Measurements from ENCODE around the gene NR5A1. TPM values are rescaled to one million over a fixed set of nuclear protein-coding genes. Genes with fewer than 3 reads are reported as not detected.

Gene NR5A1
- under 1 TPM in 1 of 3 donors, not detected in 2; 0.03 TPM for polyA plus RNA-seq

GRCh38 chr9:124506931-124507879 is at the start of gene NR5A1:
Gene NR5A1, minus strand, starts transcription at chr9:124507399. Its CDS starts 4,004 bp downstream, at chr9:124503395.
- WGBS, 3 donors = 93 to 95% (median 94%) methylated on average over 31 to 34 of the region's 34 CpGs

GRCh38 chr9:124555043-124555442 is 47.8 kb upstream of the NR5A1 start:
- 50 to 76% (median 53%) methylated on average over 3 of the region's 3 CpGs for WGBS, 3 donors
- no peak overlapping the region for H3K27ac ChIP-seq (ENCODE audit: low read depth, low read length)

More at GRCh38 chr9:124506931-124507879, at the start of gene NR5A1:
- H3K27ac ChIP-seq (ENCODE audit: low read depth, low read length) = no peak within 1 kb of the TSS

GRCh38 chr9:124553738-124554137 is 46.5 kb upstream of the NR5A1 start:
- H3K27ac ChIP-seq (ENCODE audit: low read depth, low read length) = no peak overlapping the region
- WGBS, 3 donors = 64 to 67% (median 65%) methylated on average over 3 of the region's 3 CpGs

DNA sequence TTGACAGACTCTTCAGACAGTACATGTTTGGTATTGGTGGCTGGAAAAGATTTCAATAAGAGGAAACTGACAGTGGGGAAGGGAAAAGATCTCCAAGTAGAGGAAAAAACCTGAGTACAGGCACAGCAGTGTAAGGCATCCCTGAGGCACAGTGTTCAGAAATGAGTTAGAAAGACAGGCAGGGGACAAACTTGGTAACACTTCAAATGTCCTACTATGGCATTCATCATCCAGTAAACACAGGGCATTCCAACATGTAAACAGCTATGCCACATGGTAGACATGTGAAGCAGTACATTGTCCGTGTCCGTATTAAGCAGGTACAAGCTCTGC is 45.0 kb upstream of the NR5A1 start:
- no peak overlapping the region for H3K27ac ChIP-seq (ENCODE audit: low read depth, low read length)
- WGBS, 3 donors = 88 to 91% (median 91%) methylated on average over 2 of the region's 2 CpGs

DNA sequence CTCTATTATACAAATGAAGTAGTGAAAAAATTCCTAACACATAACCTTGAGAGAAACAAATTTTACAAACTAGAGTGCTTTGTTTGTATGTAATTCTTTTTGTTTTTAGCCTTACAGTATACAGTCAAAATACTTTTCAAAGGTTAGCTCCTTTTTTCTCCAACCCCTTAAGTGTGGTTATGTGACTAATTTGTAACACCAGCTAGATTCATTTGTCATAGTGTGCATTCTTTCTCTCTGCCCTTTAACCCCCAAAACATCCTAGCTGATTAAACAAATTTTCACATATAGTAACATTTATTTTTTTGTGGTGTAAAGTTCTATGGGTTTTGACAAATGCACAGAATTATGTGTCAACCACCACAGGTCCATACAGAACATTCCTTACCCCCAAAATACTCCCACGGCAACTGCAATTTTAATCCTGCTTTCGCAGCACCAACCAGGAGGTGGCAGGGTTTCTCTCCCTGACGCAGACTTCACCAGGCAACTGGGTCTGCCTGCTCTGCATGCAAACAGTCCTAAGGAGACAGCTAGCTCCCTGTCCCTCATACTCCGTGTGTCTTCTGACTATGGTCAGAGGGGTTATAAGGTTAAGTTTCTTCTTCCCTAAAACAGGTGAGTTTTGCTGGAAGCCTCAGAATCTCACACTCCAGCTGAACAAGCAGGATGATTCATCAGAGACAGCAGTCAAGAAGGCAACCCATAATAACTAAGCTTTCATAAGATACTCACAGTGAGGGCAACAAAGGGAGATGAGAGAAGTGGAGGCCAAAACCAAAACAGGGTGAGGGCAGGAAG is 44.5 kb upstream of the NR5A1 start:
- no peak overlapping the region for H3K27ac ChIP-seq (ENCODE audit: low read depth, low read length)
- 25 to 39% (median 32%) methylated on average over 4 of the region's 4 CpGs for WGBS, 3 donors

- H3K27ac ChIP-seq (ENCODE audit: low read depth, low read length) = no peak overlapping the region
- 85 to 98% (median 97%) methylated on average over 2 of the region's 2 CpGs for WGBS, 3 donors
Measured at GRCh38 chr9:124550072-124550471, 42.9 kb upstream of the NR5A1 start.

GRCh38 chr9:124549016-124549415 is 41.8 kb upstream of the NR5A1 start:
- WGBS, 3 donors = 12 to 76% (median 30%) methylated on average over 1 of the region's 1 CpG
- H3K27ac ChIP-seq (ENCODE audit: low read depth, low read length) = no peak overlapping the region

DNA sequence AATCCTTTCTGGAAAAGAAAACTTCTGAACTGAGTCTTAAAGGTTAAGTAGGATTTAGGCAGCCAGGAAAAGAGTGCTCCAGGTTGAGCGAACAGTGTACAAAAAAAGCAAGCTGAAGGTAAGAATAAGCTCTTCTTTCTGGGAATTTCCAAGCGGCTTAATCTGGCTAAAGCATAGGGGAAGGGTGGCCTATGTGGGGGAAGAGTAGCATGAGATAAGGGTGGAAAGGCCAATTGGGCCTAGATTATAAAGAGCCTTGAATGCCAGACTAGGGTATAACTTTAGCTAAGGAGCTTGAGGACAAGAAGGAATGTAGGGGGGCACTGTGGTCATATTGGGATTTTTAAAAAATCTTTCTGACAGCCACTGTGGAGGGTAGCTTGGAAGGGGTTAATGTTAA is 37.3 kb upstream of the NR5A1 start:
- no peak overlapping the region for H3K27ac ChIP-seq (ENCODE audit: low read depth, low read length)
- 93 to 96% (median 95%) methylated on average over 2 of the region's 2 CpGs for WGBS, 3 donors

DNA sequence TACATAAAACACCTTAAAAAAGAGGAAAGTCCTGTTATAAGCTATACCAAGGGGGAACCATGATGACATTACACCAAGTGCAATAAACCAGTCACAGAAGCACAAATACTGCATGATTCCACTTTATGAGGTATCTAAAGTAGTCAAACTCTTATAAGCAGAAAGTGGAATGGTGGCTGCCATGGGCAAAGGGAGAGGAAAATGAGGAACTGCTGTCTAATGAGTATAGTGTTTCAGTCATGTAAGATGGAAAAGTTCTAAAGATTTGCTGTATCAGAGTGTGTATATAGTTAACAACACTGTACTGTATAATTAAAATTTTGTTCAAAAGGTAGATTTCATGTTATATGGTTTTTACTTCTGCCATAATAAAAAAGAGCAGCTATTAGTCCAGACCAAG is 34.6 kb upstream of the NR5A1 start:
- no peak overlapping the region for H3K27ac ChIP-seq (ENCODE audit: low read depth, low read length)

GRCh38 chr9:124537926-124538325 is 30.7 kb upstream of the NR5A1 start:
- H3K27ac ChIP-seq (ENCODE audit: low read depth, low read length) = no peak overlapping the region
- 84 to 91% (median 87%) methylated on average over 8 of the region's 8 CpGs for WGBS, 3 donors

GRCh38 chr9:124535846-124536245 is 28.6 kb upstream of the NR5A1 start:
- H3K27ac ChIP-seq (ENCODE audit: low read depth, low read length) = no peak overlapping the region
- WGBS, 3 donors = 88 to 92% (median 91%) methylated on average over 10 of the region's 10 CpGs

- WGBS, 3 donors = 76 to 92% (median 89%) methylated on average over 2 of the region's 2 CpGs
- H3K27ac ChIP-seq (ENCODE audit: low read depth, low read length) = no peak overlapping the region
Measured at GRCh38 chr9:124532897-124533296, 25.7 kb upstream of the NR5A1 start.

DNA sequence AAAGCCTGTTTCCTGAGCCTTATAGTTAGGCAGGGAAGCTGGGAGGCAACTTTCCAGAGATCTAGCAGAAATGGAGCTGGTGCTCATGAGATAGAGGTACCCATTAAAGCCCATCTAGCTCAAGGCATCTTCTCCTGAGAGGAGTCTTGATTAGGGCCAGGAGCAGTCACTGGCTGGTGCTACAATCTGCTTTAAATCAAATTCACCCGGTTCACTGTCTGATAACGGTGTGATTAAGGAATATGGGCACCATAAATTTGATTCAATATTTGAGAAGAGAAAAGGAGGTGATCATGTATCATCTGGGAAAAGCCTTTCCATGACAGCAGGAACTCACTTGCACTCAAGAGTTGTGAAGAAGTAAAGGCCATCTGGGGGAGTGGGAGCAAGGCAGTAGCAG is 23.9 kb upstream of the NR5A1 start:
- H3K27ac ChIP-seq (ENCODE audit: low read depth, low read length) = no peak overlapping the region
- 86 to 94% (median 87%) methylated on average over 2 of the region's 2 CpGs for WGBS, 3 donors

DNA sequence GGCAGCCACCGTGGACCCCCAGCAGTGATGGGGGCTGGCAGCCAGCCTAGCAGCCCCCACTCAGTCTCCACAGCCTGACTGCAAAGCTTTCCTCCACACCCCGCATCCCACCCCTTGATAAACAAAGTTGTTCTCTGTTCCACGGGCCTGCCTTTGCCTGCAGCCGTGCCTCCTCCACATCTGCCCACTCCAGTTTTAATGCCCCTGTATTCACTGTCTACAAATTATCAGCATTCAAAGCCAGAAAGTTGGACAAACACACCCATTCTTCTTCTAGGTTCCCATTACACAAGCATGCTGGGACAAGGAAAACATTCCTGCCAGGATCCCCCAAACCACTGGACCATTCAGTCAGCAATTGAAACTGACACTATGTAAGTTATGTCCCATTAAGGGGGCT is 23.0 kb upstream of the NR5A1 start:
- 69 to 87% (median 72%) methylated on average over 4 of the region's 4 CpGs for WGBS, 3 donors
- no peak overlapping the region for H3K27ac ChIP-seq (ENCODE audit: low read depth, low read length)

DNA sequence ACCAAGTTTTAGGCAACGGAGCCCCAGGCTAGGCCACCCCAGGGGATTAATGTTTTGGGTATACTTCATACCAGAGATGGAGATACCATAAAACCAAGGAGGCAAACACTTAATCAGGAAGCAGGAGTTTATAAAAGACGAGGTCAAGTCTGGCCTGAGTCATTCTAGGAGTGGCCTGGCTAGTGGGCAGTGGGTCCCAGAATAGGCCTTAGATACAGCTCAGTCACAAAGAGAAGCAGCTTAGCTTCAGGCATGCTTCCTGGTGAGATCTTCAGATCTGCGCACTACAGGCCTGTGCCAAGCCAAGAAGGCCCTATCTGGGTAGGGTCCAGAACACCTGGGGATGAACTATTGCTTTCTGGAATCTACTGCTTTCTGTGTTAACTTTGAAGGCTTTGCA is 20.6 kb upstream of the NR5A1 start:
- WGBS, 3 donors = 84 to 90% (median 89%) methylated on average over 3 of the region's 3 CpGs
- H3K27ac ChIP-seq (ENCODE audit: low read depth, low read length) = no peak overlapping the region

- 88 to 94% (median 94%) methylated on average over 2 of the region's 2 CpGs for WGBS, 3 donors
- no peak overlapping the region for H3K27ac ChIP-seq (ENCODE audit: low read depth, low read length)
Measured at GRCh38 chr9:124526174-124526573, 19.0 kb upstream of the NR5A1 start.

DNA sequence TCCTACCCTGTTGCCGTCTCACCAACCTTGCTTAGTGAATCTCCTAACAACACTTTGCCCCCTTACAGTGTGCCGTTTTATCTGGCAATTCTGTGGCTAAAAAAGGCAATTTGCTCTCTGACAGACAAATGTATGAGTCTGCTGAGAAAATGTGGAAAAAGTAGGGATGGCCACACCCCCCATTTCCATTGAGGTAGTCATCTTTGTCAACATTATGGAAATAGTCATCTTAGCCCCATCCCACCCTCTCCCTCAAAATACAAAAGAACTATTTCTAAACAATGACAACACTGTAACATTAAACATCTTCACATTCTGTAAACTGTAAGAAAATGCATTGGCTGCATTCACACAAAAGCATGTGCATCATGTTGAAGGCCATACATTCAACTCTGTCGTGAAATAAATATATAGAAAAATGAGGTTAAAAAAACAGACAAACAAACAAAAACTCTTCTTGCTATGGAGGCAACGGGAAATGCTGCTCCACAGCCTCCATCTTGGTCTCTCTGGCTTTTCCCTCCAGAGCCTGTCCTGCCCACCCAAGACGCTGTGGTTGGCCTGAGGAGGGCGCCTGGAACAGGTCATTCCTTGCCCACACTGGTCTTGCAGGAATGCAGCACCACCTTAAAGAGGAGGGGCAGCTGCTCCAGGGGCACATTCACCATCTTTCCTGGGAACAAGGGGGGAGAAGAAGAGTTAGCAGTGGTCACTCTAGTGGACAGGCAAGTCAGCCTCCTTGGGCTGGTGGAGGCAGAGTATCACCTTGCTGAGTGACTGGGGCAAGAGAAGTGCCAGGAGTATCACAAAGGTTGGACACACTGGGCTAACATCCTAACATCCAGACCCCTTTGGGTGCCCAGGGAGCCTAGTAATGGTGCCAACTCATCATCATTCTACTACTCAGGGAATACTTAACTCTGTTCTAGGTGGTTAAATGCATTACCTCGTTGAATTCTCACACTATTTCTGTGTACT is 15.2 kb upstream of the NR5A1 start:
- 83 to 84% (median 84%) methylated on average over 7 of the region's 7 CpGs for WGBS, 3 donors
- no peak overlapping the region for H3K27ac ChIP-seq (ENCODE audit: low read depth, low read length)

DNA sequence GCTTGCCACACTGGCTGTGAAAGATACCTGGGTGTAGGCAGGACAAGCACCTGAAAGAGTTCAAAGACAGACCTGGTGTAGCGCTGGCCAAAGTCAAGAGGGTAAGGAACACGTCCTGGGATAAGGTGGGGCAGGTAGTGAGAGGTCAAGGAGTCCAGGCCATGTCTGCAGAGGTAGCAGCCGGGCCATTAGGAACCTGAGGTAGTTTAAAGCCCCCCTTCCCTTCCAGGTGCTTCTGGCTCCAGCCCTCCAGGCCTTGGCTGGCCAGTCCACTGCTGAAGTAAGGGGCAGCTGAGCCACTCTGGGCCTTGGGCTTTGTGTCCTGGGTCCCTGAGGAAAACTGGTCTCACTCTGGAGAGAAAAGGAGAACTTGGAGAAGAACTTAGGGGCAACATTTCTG is 13.9 kb upstream of the NR5A1 start:
- 92 to 95% (median 92%) methylated on average over 3 of the region's 3 CpGs for WGBS, 3 donors

More for the DNA sequence above, 13.9 kb upstream of the NR5A1 start:
- H3K27ac ChIP-seq (ENCODE audit: low read depth, low read length) = no peak overlapping the region

Measured in adipose tissue (tissue), 3 donors.